ENCODE data around the gene CPED1. TPM values are rescaled to one million over a fixed set of nuclear protein-coding genes. Genes with fewer than 3 reads are reported as not detected.

The CPED1 gene
- total RNA-seq, 1 experiment from 2014 or later, result 0.13 TPM

GRCh38 chr7:121012919-121013318 lies 24.4 kb downstream of the CPED1 start:
- H3K27me3 Mint-ChIP-seq (ENCODE audit: low read depth), result no peaks in the 10 kb centered on the region
- no peak overlapping the region for H3K4me3 Mint-ChIP-seq
- H3K23ac ChIP-seq (ENCODE audit: insufficient read length, low read depth, low read length), result no peak overlapping the region
- H2AFZ ChIP-seq (ENCODE audit: low read length), result no peak overlapping the region
- no peak overlapping the region for H3T11ph ChIP-seq (ENCODE audit: low read length)
- no peak overlapping the region for H2BK20ac ChIP-seq (ENCODE audit: low read depth, low read length, poor library complexity, severe bottlenecking)
- H3K27ac Mint-ChIP-seq, result no peak overlapping the region
- no peak overlapping the region for H3K56ac ChIP-seq (ENCODE audit: insufficient read length, low read depth, low read length)
- H3K27me3 ChIP-seq (ENCODE audit: insufficient read depth, low read length), result no peaks in the 10 kb centered on the region
- WGBS (ENCODE audit: extremely low coverage, insufficient read length, low lambda C conversion rate), result no CpG with 5 or more reads among the region's 2 CpGs
- H2BK120ac ChIP-seq (ENCODE audit: low read depth, low read length, poor library complexity, severe bottlenecking), result no peak overlapping the region
- no peak overlapping the region for H3K18ac ChIP-seq (ENCODE audit: insufficient read length, low read depth, low read length)
- no peak overlapping the region for H3K4me2 ChIP-seq (ENCODE audit: insufficient read depth, insufficient read length, low read length)
- no peak overlapping the region for H4K91ac ChIP-seq (ENCODE audit: insufficient read length, low read depth, low read length)
- TF ChIP-seq CTCF (conservative IDR thresholded peaks at IDR 0.05), result no peak
- no peaks in the 10 kb centered on the region for H3K4me1 ChIP-seq (ENCODE audit: insufficient read depth, low read length)
- H3K14ac ChIP-seq (ENCODE audit: insufficient read depth, low read length), result no peak overlapping the region
- no peak overlapping the region for H2BK12ac ChIP-seq (ENCODE audit: insufficient read length, low read depth, low read length)
- H3K9ac ChIP-seq (ENCODE audit: extremely low read depth, insufficient read length, low read length), result no peak overlapping the region
- no peaks in the 10 kb centered on the region; a peak in 1 of 5 replicates for H3K9me3 Mint-ChIP-seq
- H3K23me2 ChIP-seq (ENCODE audit: insufficient read length, low read depth, low read length, poor library complexity, severe bottlenecking), result no peaks in the 10 kb centered on the region
- H3K79me2 ChIP-seq (ENCODE audit: insufficient read depth, low read length), result no peaks in the 10 kb centered on the region
- H3K4ac ChIP-seq (ENCODE audit: low read depth, low read length), result no peak overlapping the region
- no peak for DNase-seq
- H3K27ac ChIP-seq (ENCODE audit: insufficient read length, low read depth, low read length), result no peak overlapping the region
- H3K36me3 Mint-ChIP-seq (ENCODE audit: insufficient read depth in 1 of 3, low read depth in 3 of 3), result no peaks in the 10 kb centered on the region
- no peaks in the 10 kb centered on the region for H3K9me3 ChIP-seq (ENCODE audit: control insufficient read depth, low read depth, low read length)
- H3K4me1 Mint-ChIP-seq, result no peaks in the 10 kb centered on the region
- H4K5ac ChIP-seq (ENCODE audit: insufficient read length, low read depth, low read length), result no peak overlapping the region
- no peak overlapping the region for H2BK5ac ChIP-seq (ENCODE audit: insufficient read length, low read length)
- no peak overlapping the region for H2BK15ac ChIP-seq (ENCODE audit: low read depth, low read length)
- H2AK5ac ChIP-seq (ENCODE audit: insufficient read length, low read length), result no peak overlapping the region
- H4K20me1 ChIP-seq (ENCODE audit: control insufficient read depth, insufficient read depth, insufficient read length), result no peaks in the 10 kb centered on the region
- H3K79me1 ChIP-seq (ENCODE audit: insufficient read depth, low read depth, low read length, poor library complexity, severe bottlenecking), result no peaks in the 10 kb centered on the region
- H4K8ac ChIP-seq (replicated peaks; ENCODE audit: insufficient read length, low read depth, low read length), result no peak overlapping the region

Measured in H9 (cell line).